ENCODE measurements around the gene CNPY1. TPM values are rescaled to one million over a fixed set of nuclear protein-coding genes. Genes with fewer than 3 reads are reported as not detected.

CNPY1 gene
- total and polyA plus RNA-seq, 9 of the 15 experiments (the other 6 are each of a cell fraction or from before 2014, with no cell fraction given) = not detected

- peaks cover 2% of the 10 kb centered on the region for H3K9me1 ChIP-seq (ENCODE audit: control insufficient read depth, insufficient read depth, low read length)
- FAIRE-seq (peak; percentile 55), DNase-seq (ENCODE audit: extremely low read depth in 1 of 4, low spot score in 3 of 4) (peak; percentile 45 to 54 (median 52)), ATAC-seq (peak; percentile 51)
- BruUV-seq (replicated peaks) = no TSS peak
- no peaks in the 10 kb centered on the region for H3K79me2 ChIP-seq (ENCODE audit: control insufficient read depth, insufficient read depth, low read length)
- no peaks in the 10 kb centered on the region for H3K9me3 ChIP-seq (replicated peaks; ENCODE audit: control insufficient read depth, insufficient read depth, low read depth, low read length)
- H4K20me1 ChIP-seq (replicated peaks; ENCODE audit: control insufficient read depth, insufficient read depth, low read length) = 0 out of 2 replicates have a peak, but pooled peaks cover 10% of the 10 kb centered on the region
- H3K4me3 ChIP-seq = no peak overlapping the region
- peaks cover 8 to 23% of the 10 kb centered on the region in 2 experiments; a peak in 4 of 5 replicates for H3K4me1 ChIP-seq (replicated peaks in 1 of 2; ENCODE audit: control insufficient read depth in 2 of 2, insufficient read depth in 2 of 2, low read length in 2 of 2)
- intact Hi-C loops (cut with micrococcal nuclease) = no loop called here
- no peak overlapping the region for H3K27ac ChIP-seq (ENCODE audit: extremely low read depth, low read depth, low read length)
- peak overlapping the region; percentile 24; the same call in 1 of the 2 replicates for H3K4me2 ChIP-seq (ENCODE audit: insufficient read depth, low read length)
- in situ Hi-C loops (cut with MboI) = no loop called here
- H2AFZ ChIP-seq (ENCODE audit: low read depth, low read length) = no peak overlapping the region
- H3K27me3 ChIP-seq (ENCODE audit: control insufficient read depth in 2 of 2, insufficient read depth in 2 of 2, low read length in 2 of 2) = peaks cover 56 to 93% of the 10 kb centered on the region in 2 experiments
- ChIA-PET POLR2A (interaction anchor here (0.5 to 1.2 kb wide), 5 partner anchors 8 to 1666 kb away, joined by 3 read pairs; no protein-coding TSS in a partner anchor), CTCF (ENCODE audit: low intra/inter-chr PET ratio) (no interaction called here)
- H3K9ac ChIP-seq (ENCODE audit: insufficient read depth in 1 of 2, low read depth in 2 of 2, low read length in 2 of 2) = no peak overlapping the region
- no peaks in the 10 kb centered on the region for H3K36me3 ChIP-seq (ENCODE audit: control insufficient read depth, insufficient read depth, low read length)
- WGBS (ENCODE audit: insufficient coverage, low coverage, missing lambda C conversion rate) = 25% methylated on average over 14 of the region's 14 CpGs
- no peak for TF ChIP-seq EP400 (IDR thresholded peaks at IDR 0.05)
- no peak for TF ChIP-seq GTF2F1 (IDR thresholded peaks at IDR 0.05; ENCODE audit: low read depth, low read length)
- peak; percentile 55; the same call in 1 of the 2 replicates for TF ChIP-seq MAFF (IDR thresholded peaks at IDR 0.05; ENCODE audit: low read length)
- TF ChIP-seq SMARCB1 (IDR thresholded peaks at IDR 0.05; ENCODE audit: insufficient read length, low read depth) = no peak
- no peak for TF ChIP-seq NCOR1 (IDR thresholded peaks at IDR 0.05)
- no peak for TF ChIP-seq SMAD2 (IDR thresholded peaks at IDR 0.05; ENCODE audit: low read depth, low read length)
- TF ChIP-seq MAFG (tag; conservative IDR thresholded peaks at IDR 0.05) = peak; percentile 64
- TF ChIP-seq ZNF561 (CRISPR knock-in tag; conservative IDR thresholded peaks at IDR 0.05) = no peak
- TF ChIP-seq POLR2B (IDR thresholded peaks at IDR 0.05; ENCODE audit: low read depth, partially characterized antibody) = no peak
- no peak for TF ChIP-seq MXI1 (IDR thresholded peaks at IDR 0.05; ENCODE audit: low read depth, low read length)
- no peak for TF ChIP-seq ZBTB33 (CRISPR knock-in tag; IDR thresholded peaks at IDR 0.05)
- TF ChIP-seq STAT6 (CRISPR knock-in tag; IDR thresholded peaks at IDR 0.05) = no peak
- TF ChIP-seq ZBTB9 (CRISPR knock-in tag; IDR thresholded peaks at IDR 0.05) = no peak
These were observed 44.9 kb upstream of the CNPY1 start for GRCh38 chr7:155591055-155591775.

Measured in K562 (cell line).